K562 (cell line): ENCODE measurements around the gene CCT5. TPM values are rescaled to one million over a fixed set of nuclear protein-coding genes. Genes with fewer than 3 reads are reported as not detected.

Experiments used
- ARNT ChIP-seq, 2 experiments: fragments of 450-650 bp; IDR thresholded peaks; 2 replicates each; pipeline ENCODE4 v1.6.1; 2016; ENCODE audit warnings: mild to moderate bottlenecking in 1 of 2
- CBX5 ChIP-seq: IDR thresholded peaks from 2 replicates; pipeline ENCODE4 v1.6.1; 2014; ENCODE audit warnings: low read depth, borderline replicate concordance
- CREB1 ChIP-seq, 2 experiments: sonication (generic) in 1 of 2; formaldehyde crosslinking in 1 of 2; IDR thresholded peaks; 2 replicates each; pipeline versions ENCODE4 v1.6.1 to v1.8.0; 2012 to 2022; ENCODE audit warnings: inconsistent platforms in 1 of 2, mild to moderate bottlenecking in 1 of 2, missing genetic modification reagents in 1 of 2, moderate library complexity in 1 of 2
- FOSL1 ChIP-seq: fragments of 200-800 bp; sonication (Bioruptor generic); conservative IDR thresholded peaks from 2 replicates; pipeline ENCODE4 v1.6.1; 2016; ENCODE audit warnings: missing genetic modification characterization, missing compliant biosample characterization
- FOXJ2 ChIP-seq: fragments of 200-800 bp; sonication (Bioruptor generic); IDR thresholded peaks from 2 replicates; pipeline ENCODE4 v1.6.1; 2016; ENCODE audit warnings: missing genetic modification characterization, missing compliant biosample characterization
- FOXJ3 ChIP-seq: sonication (generic); formaldehyde crosslinking; IDR thresholded peaks from 2 replicates; pipeline ENCODE4 v1.4.0; 2020; ENCODE audit warnings: mild to moderate bottlenecking, missing genetic modification reagents
- HLTF ChIP-seq: fragments of 450-650 bp; IDR thresholded peaks from 2 replicates; pipeline ENCODE4 v1.6.1; 2016
- JUNB ChIP-seq: fragments of 450-650 bp; formaldehyde crosslinking; conservative IDR thresholded peaks from 2 replicates; pipeline ENCODE4 v1.4.0; 2020; ENCODE audit warnings: mild to moderate bottlenecking
- MCM2 ChIP-seq: fragments of 450-650 bp; IDR thresholded peaks from 2 replicates; pipeline ENCODE4 v1.6.1; 2017; ENCODE audit warnings: low read depth, mild to moderate bottlenecking
- MCM7 ChIP-seq, 2 experiments: fragments of 450-650 bp; IDR thresholded peaks; 2 replicates each; pipeline ENCODE4 v1.6.1; 2016 to 2018
- NFRKB ChIP-seq: fragments of 450-650 bp; IDR thresholded peaks from 2 replicates; pipeline ENCODE4 v1.6.1; 2016; ENCODE audit warnings: low read depth
- PBX2 ChIP-seq, 2 experiments: IDR thresholded peaks in 1 of 2; conservative IDR thresholded peaks in 1 of 2; 2 replicates each; pipeline ENCODE4 v1.6.1; 2016; ENCODE audit warnings: low read depth in 2 of 2, mild to moderate bottlenecking in 1 of 2, missing compliant biosample characterization in 1 of 2, missing genetic modification characterization in 1 of 2, moderate library complexity in 1 of 2
- PTTG1 ChIP-seq: fragments of 450-650 bp; IDR thresholded peaks from 2 replicates; pipeline ENCODE4 v1.6.1; 2016; ENCODE audit warnings: low read depth, mild to moderate bottlenecking, missing genetic modification characterization, missing compliant biosample characterization
- TAF7 ChIP-seq: fragments of 450-650 bp; IDR thresholded peaks from 2 replicates; pipeline ENCODE4 v1.6.1; 2016; ENCODE audit warnings: missing genetic modification characterization, missing compliant biosample characterization
- TCF3 ChIP-seq: sonication (generic); formaldehyde crosslinking; IDR thresholded peaks from 2 replicates; pipeline ENCODE4 v1.4.0; 2020; ENCODE audit warnings: mild to moderate bottlenecking, missing genetic modification reagents
- TEAD4 ChIP-seq, 2 experiments: sonication (generic) in 1 of 2; formaldehyde crosslinking in 1 of 2; IDR thresholded peaks; 2 replicates each; pipeline versions ENCODE4 v1.6.1 to v1.8.0; 2012 to 2022; ENCODE audit warnings: borderline replicate concordance in 1 of 2, inconsistent platforms in 1 of 2, low read length in 1 of 2, mild to moderate bottlenecking in 1 of 2, missing genetic modification reagents in 1 of 2
- ZFP1 ChIP-seq: fragments of 450-650 bp; formaldehyde crosslinking; IDR thresholded peaks from 2 replicates; pipeline ENCODE4 v1.4.0; 2020; ENCODE audit warnings: mild to moderate bottlenecking, mixed read lengths
- polyA plus RNA-seq, 8 experiments: library from polyadenylated mRNA; depleted of rRNA in 4 of 8; stranded (reverse) in 5 of 8; unstranded in 3 of 8; fragments of >200 nt; fragmentation: Nextera tagmentation in 2 of 8; fragmentation: Illumina TruSeq in 1 of 8; extraction: Ambion mirVana in 2 of 8; extraction: Trizol in 1 of 8; gene quantifications; 2 replicates each; pipeline versions ENCODE4 v1.2.1 to v1.2.3, GENCODE V29; 2011 to 2014; ENCODE audit warnings: inconsistent platforms in 1 of 8, missing spikeins in 1 of 8
- total RNA-seq, 7 experiments: library from RNA; depleted of rRNA in 6 of 7; stranded (reverse); fragments of >200 nt in 6 of 7; fragmentation: Illumina TruSeq in 2 of 7; extraction: Trizol in 2 of 7; gene quantifications; 2 replicates each; pipeline versions ENCODE4 v1.2.1 to v1.2.3, GENCODE V29; 2011 to 2021; ENCODE audit warnings: low replicate concordance in 1 of 7
- TF ChIP-seq, protein P1 (sequence below), 2 experiments: fragments of 150-350 bp in 1 of 2; IDR thresholded peaks; 2 replicates each; pipeline ENCODE4 v1.6.1; 2012 to 2016; ENCODE audit warnings: low read depth in 2 of 2, low read length in 2 of 2, mild to moderate bottlenecking in 1 of 2, moderate library complexity in 1 of 2
- TF ChIP-seq, protein P2 (sequence below): fragments of 450-650 bp; formaldehyde crosslinking; IDR thresholded peaks from 2 replicates; pipeline ENCODE4 v1.4.0; 2022; ENCODE audit warnings: mild to moderate bottlenecking, moderate library complexity
- TF ChIP-seq, protein P3 (sequence below): fragments of 250-450 bp; sonication (Bioruptor Pico); IDR thresholded peaks from 2 replicates; pipeline ENCODE4 v1.5.0; 2020; ENCODE audit warnings: mild to moderate bottlenecking

CCT5 gene
- total and polyA plus RNA-seq, 9 of the 15 experiments (the other 6 are each of a cell fraction or from before 2014, with no cell fraction given) = 782 to 1,606 (median 1,153) TPM

- TF ChIP-seq TCF3 (peak; percentile 79), PTTG1 (tag) (peak; percentile 76; the same call in 1 of the 2 replicates), FOXJ3 (CRISPR knock-in tag) (no peak), TEAD4 (IDR thresholded peaks at IDR 0.05; ENCODE audit: low read length) (peak; percentile 67), TEAD4 (CRISPR knock-in tag; IDR thresholded peaks at IDR 0.05; ENCODE audit: borderline replicate concordance) (no peak), NFRKB (no peak; the same call in none of the 2 replicates), FOSL1 (tag) (peak; percentile 63), MCM2 (no peak), CBX5 (peak; percentile 62; the same call in 1 of the 2 replicates), PBX2 (CRISPR knock-in tag; IDR thresholded peaks at IDR 0.05; ENCODE audit: low read depth) (no peak), PBX2 (tag; conservative IDR thresholded peaks at IDR 0.05; ENCODE audit: low read depth) (peak; percentile 56), ZFP1 (no peak; the same call in none of the 2 replicates), FOXJ2 (0 out of 2 replicates have a peak, but pooled peaks have one; percentile 50), JUNB (CRISPR knock-in tag) (peak; percentile 70), HLTF (no peak), ARNT (IDR thresholded peaks at IDR 0.05) (no peak), TAF7 (tag) (no peak), CREB1 (IDR thresholded peaks at IDR 0.05) (peak; percentile 39; the same call in 1 of the 2 replicates), CREB1 (CRISPR knock-in tag; IDR thresholded peaks at IDR 0.05) (peak; percentile 42; the same call in 1 of the 2 replicates), MCM7 (IDR thresholded peaks at IDR 0.05) (no peak)
- TF ChIP-seq, protein P1, sequence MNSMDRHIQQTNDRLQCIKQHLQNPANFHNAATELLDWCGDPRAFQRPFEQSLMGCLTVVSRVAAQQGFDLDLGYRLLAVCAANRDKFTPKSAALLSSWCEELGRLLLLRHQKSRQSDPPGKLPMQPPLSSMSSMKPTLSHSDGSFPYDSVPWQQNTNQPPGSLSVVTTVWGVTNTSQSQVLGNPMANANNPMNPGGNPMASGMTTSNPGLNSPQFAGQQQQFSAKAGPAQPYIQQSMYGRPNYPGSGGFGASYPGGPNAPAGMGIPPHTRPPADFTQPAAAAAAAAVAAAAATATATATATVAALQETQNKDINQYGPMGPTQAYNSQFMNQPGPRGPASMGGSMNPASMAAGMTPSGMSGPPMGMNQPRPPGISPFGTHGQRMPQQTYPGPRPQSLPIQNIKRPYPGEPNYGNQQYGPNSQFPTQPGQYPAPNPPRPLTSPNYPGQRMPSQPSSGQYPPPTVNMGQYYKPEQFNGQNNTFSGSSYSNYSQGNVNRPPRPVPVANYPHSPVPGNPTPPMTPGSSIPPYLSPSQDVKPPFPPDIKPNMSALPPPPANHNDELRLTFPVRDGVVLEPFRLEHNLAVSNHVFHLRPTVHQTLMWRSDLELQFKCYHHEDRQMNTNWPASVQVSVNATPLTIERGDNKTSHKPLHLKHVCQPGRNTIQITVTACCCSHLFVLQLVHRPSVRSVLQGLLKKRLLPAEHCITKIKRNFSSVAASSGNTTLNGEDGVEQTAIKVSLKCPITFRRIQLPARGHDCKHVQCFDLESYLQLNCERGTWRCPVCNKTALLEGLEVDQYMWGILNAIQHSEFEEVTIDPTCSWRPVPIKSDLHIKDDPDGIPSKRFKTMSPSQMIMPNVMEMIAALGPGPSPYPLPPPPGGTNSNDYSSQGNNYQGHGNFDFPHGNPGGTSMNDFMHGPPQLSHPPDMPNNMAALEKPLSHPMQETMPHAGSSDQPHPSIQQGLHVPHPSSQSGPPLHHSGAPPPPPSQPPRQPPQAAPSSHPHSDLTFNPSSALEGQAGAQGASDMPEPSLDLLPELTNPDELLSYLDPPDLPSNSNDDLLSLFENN (IDR thresholded peaks at IDR 0.05; ENCODE audit: low read depth in 2 of 2, low read length in 2 of 2) = no peak
- TF ChIP-seq, protein P2, sequence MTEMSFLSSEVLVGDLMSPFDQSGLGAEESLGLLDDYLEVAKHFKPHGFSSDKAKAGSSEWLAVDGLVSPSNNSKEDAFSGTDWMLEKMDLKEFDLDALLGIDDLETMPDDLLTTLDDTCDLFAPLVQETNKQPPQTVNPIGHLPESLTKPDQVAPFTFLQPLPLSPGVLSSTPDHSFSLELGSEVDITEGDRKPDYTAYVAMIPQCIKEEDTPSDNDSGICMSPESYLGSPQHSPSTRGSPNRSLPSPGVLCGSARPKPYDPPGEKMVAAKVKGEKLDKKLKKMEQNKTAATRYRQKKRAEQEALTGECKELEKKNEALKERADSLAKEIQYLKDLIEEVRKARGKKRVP (CRISPR knock-in tag) = peak; percentile 77; the same call in 1 of the 2 replicates
- TF ChIP-seq, protein P3, sequence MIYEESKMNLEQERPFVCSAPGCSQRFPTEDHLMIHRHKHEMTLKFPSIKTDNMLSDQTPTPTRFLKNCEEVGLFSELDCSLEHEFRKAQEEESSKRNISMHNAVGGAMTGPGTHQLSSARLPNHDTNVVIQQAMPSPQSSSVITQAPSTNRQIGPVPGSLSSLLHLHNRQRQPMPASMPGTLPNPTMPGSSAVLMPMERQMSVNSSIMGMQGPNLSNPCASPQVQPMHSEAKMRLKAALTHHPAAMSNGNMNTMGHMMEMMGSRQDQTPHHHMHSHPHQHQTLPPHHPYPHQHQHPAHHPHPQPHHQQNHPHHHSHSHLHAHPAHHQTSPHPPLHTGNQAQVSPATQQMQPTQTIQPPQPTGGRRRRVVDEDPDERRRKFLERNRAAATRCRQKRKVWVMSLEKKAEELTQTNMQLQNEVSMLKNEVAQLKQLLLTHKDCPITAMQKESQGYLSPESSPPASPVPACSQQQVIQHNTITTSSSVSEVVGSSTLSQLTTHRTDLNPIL (CRISPR knock-in tag) = peak; percentile 16; the same call in 1 of the 2 replicates
These were observed 53.7 kb downstream of the CCT5 start (continued) for GRCh38 chr5:10303699-10304170.
